ENCODE data around the gene DNAJC19.
"Not testable (repeated sequence)": the region's sequence is repeated elsewhere in the genome, so short reads cannot be mapped to it uniquely, and the experiment has no call there.

DNAJC19 gene

GRCh38 chr3:180996415-180996932, 6.9 kb upstream of the DNAJC19 start:
- no peak for TF ChIP-seq POLR2AphosphoS5 (IDR thresholded peaks at IDR 0.05; ENCODE audit: borderline replicate concordance, low read depth, low read length)
- no peak for TF ChIP-seq EZH2 (IDR thresholded peaks at IDR 0.05)
- no peak for TF ChIP-seq FOXP2 (optimal IDR thresholded peaks at IDR 0.05; ENCODE audit: control extremely low read depth, extremely low read length, insufficient read depth)
- Histone ChIP-seq H3K4me3 (no peak overlapping the region), H3K9me3 (ENCODE audit: low read depth, low read length) (no peaks in the 10 kb centered on the region), H3K9ac (ENCODE audit: insufficient read length) (no peak overlapping the region), H3K27ac (no peak overlapping the region), H3K36me3 (ENCODE audit: insufficient read depth, low read length) (no peaks in the 10 kb centered on the region)
- DNase-seq (ENCODE audit: low read depth, low spot score): no peak

- Histone ChIP-seq H3K36me3 (ENCODE audit: insufficient read depth, low read length) (peaks cover 23% of the 10 kb centered on the region), H3K27ac (no peak overlapping the region), H3K4me3 (peak overlapping the region; percentile 97), H3K9ac (ENCODE audit: insufficient read length) (peak overlapping the region; percentile 79), H3K9me3 (ENCODE audit: low read depth, low read length) (no peaks in the 10 kb centered on the region)
- TF ChIP-seq EZH2 (IDR thresholded peaks at IDR 0.05): no peak
- TF ChIP-seq FOXP2 (optimal IDR thresholded peaks at IDR 0.05; ENCODE audit: control extremely low read depth, extremely low read length, insufficient read depth): no peak
- TF ChIP-seq POLR2AphosphoS5 (IDR thresholded peaks at IDR 0.05; ENCODE audit: borderline replicate concordance, low read depth, low read length): no peak
- no peak for DNase-seq (ENCODE audit: low read depth, low spot score)
Observed at GRCh38 chr3:180990505-180990904, 969 bp upstream of the DNAJC19 start.

GRCh38 chr3:180987344-180987743, 2.2 kb downstream of the DNAJC19 start:
- H3K27ac ChIP-seq: peak overlapping the region; percentile 23; the same call in 1 of the 2 replicates
- no peak for DNase-seq (ENCODE audit: low read depth, low spot score)
- TF ChIP-seq POLR2AphosphoS5 (IDR thresholded peaks at IDR 0.05; ENCODE audit: borderline replicate concordance, low read depth, low read length) (no peak; the same call in 1 of the 2 replicates), EZH2 (IDR thresholded peaks at IDR 0.05) (no peak), FOXP2 (optimal IDR thresholded peaks at IDR 0.05; ENCODE audit: control extremely low read depth, extremely low read length, insufficient read depth) (no peak)

GRCh38 chr3:180986366-180986765, 3.2 kb downstream of the DNAJC19 start:
- not testable (repeated sequence) for DNase-seq (ENCODE audit: low read depth, low spot score); H3K9me3 ChIP-seq (ENCODE audit: low read depth, low read length); H3K4me3 ChIP-seq; H3K27ac ChIP-seq; H3K9ac ChIP-seq (ENCODE audit: insufficient read length)
- TF ChIP-seq POLR2AphosphoS5 (IDR thresholded peaks at IDR 0.05; ENCODE audit: borderline replicate concordance, low read depth, low read length): 0 out of 2 replicates have a peak, but pooled peaks have one; percentile 5
- H3K36me3 ChIP-seq (ENCODE audit: insufficient read depth, low read length): peaks cover 59% of the 10 kb centered on the region

More at GRCh38 chr3:180987344-180987743, 2.2 kb downstream of the DNAJC19 start:
- Histone ChIP-seq H3K9me3 (ENCODE audit: low read depth, low read length) (no peaks in the 10 kb centered on the region), H3K4me3 (no peak overlapping the region), H3K36me3 (ENCODE audit: insufficient read depth, low read length) (peaks cover 49% of the 10 kb centered on the region), H3K9ac (ENCODE audit: insufficient read length) (no peak overlapping the region)

GRCh38 chr3:180983136-180983535, 6.4 kb downstream of the DNAJC19 start:
- no peak overlapping the region for H3K9ac ChIP-seq (ENCODE audit: insufficient read length)
- H3K4me3 ChIP-seq: no peak overlapping the region
- peaks cover 87% of the 10 kb centered on the region for H3K36me3 ChIP-seq (ENCODE audit: insufficient read depth, low read length)
- no peak for DNase-seq (ENCODE audit: low read depth, low spot score)
- no peaks in the 10 kb centered on the region for H3K9me3 ChIP-seq (ENCODE audit: low read depth, low read length)
- TF ChIP-seq FOXP2 (optimal IDR thresholded peaks at IDR 0.05; ENCODE audit: control extremely low read depth, extremely low read length, insufficient read depth) (no peak), EZH2 (IDR thresholded peaks at IDR 0.05) (no peak), POLR2AphosphoS5 (IDR thresholded peaks at IDR 0.05; ENCODE audit: borderline replicate concordance, low read depth, low read length) (no peak)
- peak overlapping the region; percentile 65 for H3K27ac ChIP-seq

GRCh38 chr3:180981912-180982311, 7.6 kb downstream of the DNAJC19 start:
- TF ChIP-seq EZH2 (IDR thresholded peaks at IDR 0.05) (no peak), FOXP2 (optimal IDR thresholded peaks at IDR 0.05; ENCODE audit: control extremely low read depth, extremely low read length, insufficient read depth) (no peak), POLR2AphosphoS5 (IDR thresholded peaks at IDR 0.05; ENCODE audit: borderline replicate concordance, low read depth, low read length) (no peak)
- H3K9ac ChIP-seq (ENCODE audit: insufficient read length): no peak overlapping the region
- H3K4me3 ChIP-seq: no peak overlapping the region
- peaks cover 88% of the 10 kb centered on the region for H3K36me3 ChIP-seq (ENCODE audit: insufficient read depth, low read length)
- peak overlapping the region; percentile 65 for H3K27ac ChIP-seq
- H3K9me3 ChIP-seq (ENCODE audit: low read depth, low read length): no peaks in the 10 kb centered on the region
- DNase-seq (ENCODE audit: low read depth, low spot score): no peak

GRCh38 chr3:180980611-180981010, 8.9 kb downstream of the DNAJC19 start:
- H3K4me3 ChIP-seq: no peak overlapping the region
- no peaks in the 10 kb centered on the region for H3K9me3 ChIP-seq (ENCODE audit: low read depth, low read length)
- H3K9ac ChIP-seq (ENCODE audit: insufficient read length): no peak overlapping the region
- H3K36me3 ChIP-seq (ENCODE audit: insufficient read depth, low read length): peaks cover 90% of the 10 kb centered on the region
- 0 out of 2 replicates have a peak overlapping the region, but pooled peaks have one; percentile 6 for H3K27ac ChIP-seq
- TF ChIP-seq FOXP2 (optimal IDR thresholded peaks at IDR 0.05; ENCODE audit: control extremely low read depth, extremely low read length, insufficient read depth) (no peak), EZH2 (IDR thresholded peaks at IDR 0.05) (no peak), POLR2AphosphoS5 (IDR thresholded peaks at IDR 0.05; ENCODE audit: borderline replicate concordance, low read depth, low read length) (no peak)
- no peak for DNase-seq (ENCODE audit: low read depth, low spot score)

- peaks cover 90% of the 10 kb centered on the region for H3K36me3 ChIP-seq (ENCODE audit: insufficient read depth, low read length)
- no peak overlapping the region for H3K4me3 ChIP-seq
- H3K27ac ChIP-seq: peak overlapping the region; percentile 10; the same call in 1 of the 2 replicates
- DNase-seq (ENCODE audit: low read depth, low spot score): no peak
- no peak overlapping the region for H3K9ac ChIP-seq (ENCODE audit: insufficient read length)
- H3K9me3 ChIP-seq (ENCODE audit: low read depth, low read length): no peaks in the 10 kb centered on the region
- TF ChIP-seq EZH2 (IDR thresholded peaks at IDR 0.05) (no peak), POLR2AphosphoS5 (IDR thresholded peaks at IDR 0.05; ENCODE audit: borderline replicate concordance, low read depth, low read length) (no peak), FOXP2 (optimal IDR thresholded peaks at IDR 0.05; ENCODE audit: control extremely low read depth, extremely low read length, insufficient read depth) (no peak)
Observed at GRCh38 chr3:180979961-180980360, 9.6 kb downstream of the DNAJC19 start.

GRCh38 chr3:180977498-180977897, 12.0 kb downstream of the DNAJC19 start:
- Histone ChIP-seq H3K27ac (no peak overlapping the region), H3K4me3 (no peak overlapping the region), H3K9me3 (ENCODE audit: low read depth, low read length) (no peaks in the 10 kb centered on the region), H3K9ac (ENCODE audit: insufficient read length) (no peak overlapping the region), H3K36me3 (ENCODE audit: insufficient read depth, low read length) (peaks cover 95% of the 10 kb centered on the region)
- TF ChIP-seq EZH2 (IDR thresholded peaks at IDR 0.05) (no peak), FOXP2 (optimal IDR thresholded peaks at IDR 0.05; ENCODE audit: control extremely low read depth, extremely low read length, insufficient read depth) (no peak), POLR2AphosphoS5 (IDR thresholded peaks at IDR 0.05; ENCODE audit: borderline replicate concordance, low read depth, low read length) (no peak)
- DNase-seq (ENCODE audit: low read depth, low spot score): no peak
